Thoracic aorta (tissue), 2 donors: ENCODE measurements around the gene KIF13A. TPM values are rescaled to one million over a fixed set of nuclear protein-coding genes. Genes with fewer than 3 reads are reported as not detected.

Experiments
- ATAC-seq: fragments of 150-250 bp; one replicate; pipeline ENCODE4 v1.8.0; 2017; ENCODE audit warnings: low read depth; ENCODE audit not compliant: insufficient number of reproducible peaks, low FRiP score
- DNase-seq: peaks from one replicate; pipeline ENCODE4 v3.0.0-alpha.2; 2020; ENCODE audit warnings: low spot score
- H3K27ac ChIP-seq, 2 donors: fragments of 200-600 bp; sonication (generic); 1 replicate in 1 of 2; 2 replicates in 1 of 2; pipeline ENCODE4 v1.5.1; 2016; ENCODE audit warnings: mild to moderate bottlenecking in 2 of 2, moderate library complexity in 2 of 2
- H3K27me3 ChIP-seq: fragments of 200-600 bp; sonication (generic); replicated peaks from 2 replicates; pipeline ENCODE4 v1.6.0; 2016; ENCODE audit warnings: mild to moderate bottlenecking; ENCODE audit not compliant: insufficient read depth
- H3K36me3 ChIP-seq: fragments of 200-600 bp; sonication (generic); one replicate; pipeline ENCODE4 v1.5.1; 2016
- H3K4me1 ChIP-seq, 2 donors: fragments of 200-600 bp; sonication (generic); 1 replicate in 1 of 2; 2 replicates in 1 of 2; pipeline versions ENCODE4 v1.5.1 to v1.6.0; 2016; ENCODE audit warnings: low read depth in 2 of 2, mild to moderate bottlenecking in 1 of 2; ENCODE audit not compliant: control insufficient read depth in 1 of 2
- H3K4me3 ChIP-seq: fragments of 200-600 bp; sonication (generic); 2 replicates; pipeline ENCODE4 v1.5.1; 2016; ENCODE audit warnings: mild to moderate bottlenecking
- H3K9me3 ChIP-seq: fragments of 200-600 bp; sonication (generic); 2 replicates; pipeline ENCODE4 v1.5.1; 2016
- CTCF ChIP-seq: fragments of 200-600 bp; sonication (generic); IDR thresholded peaks from one replicate; pipeline ENCODE4 v1.5.1; 2019; ENCODE audit warnings: antibody characterized with exemption
- total RNA-seq, 2 donors: library from RNA; depleted of rRNA; stranded (reverse); fragments of >200 nt; gene quantifications; one replicate each; pipeline versions ENCODE4 v1.1.0 to v1.2.3, GENCODE V29; 2016

KIF13A gene
- total RNA-seq, 2 donors from 2014 or later: 79.3 to 98.0 TPM

GRCh38 chr6:17709476-17709875 lies 278.0 kb downstream of the KIF13A start:
- no peaks in the 10 kb centered on the region for H3K27me3 ChIP-seq
- ATAC-seq: no peak
- H3K4me3 ChIP-seq: no peak overlapping the region
- H3K36me3 ChIP-seq: no peaks in the 10 kb centered on the region
- no peak for DNase-seq
- H3K27ac ChIP-seq: no peak overlapping the region
- peaks cover 9 to 11% of the 10 kb centered on the region in 2 donors for H3K4me1 ChIP-seq
- no peak for TF ChIP-seq CTCF
- H3K9me3 ChIP-seq: no peaks in the 10 kb centered on the region

Other genes starting within 250 kb of the KIF13A start
- 1 to 10 TPM in 1 of 2 donors, under 1 TPM in 1; 0.85 to 1.2 TPM for gene NHLRC1, start 135.0 kb upstream of the KIF13A start, total RNA-seq
- 1 to 10 TPM; 5.0 to 5.5 TPM for gene TPMT, start 167.4 kb upstream of the KIF13A start, total RNA-seq
- gene KDM1B, start 167.8 kb upstream of the KIF13A start, total RNA-seq: 10 to 100 TPM; 10.3 TPM